Measurements from ENCODE around the gene CLDN3.

Gene CLDN3

GRCh38 chr7:73735528-73735905, 34.6 kb downstream of the CLDN3 start:
- H3K4me3 ChIP-seq (ENCODE audit: low read depth, low read length) = no peak overlapping the region
- DNase-seq (ENCODE audit: low read depth) = no peak
- TF ChIP-seq CTCF (conservative IDR thresholded peaks at IDR 0.05; ENCODE audit: low read depth, low read length) = no peak

GRCh38 chr7:73734619-73735527, 35.2 kb downstream of the CLDN3 start:
- TF ChIP-seq CTCF (conservative IDR thresholded peaks at IDR 0.05; ENCODE audit: low read depth, low read length) = peak; percentile 85
- DNase-seq (ENCODE audit: low read depth) = peak; percentile 84
- H3K4me3 ChIP-seq (ENCODE audit: low read depth, low read length) = no peak overlapping the region

GRCh38 chr7:73732397-73732796, 37.7 kb downstream of the CLDN3 start:
- DNase-seq (ENCODE audit: low read depth) = no peak
- TF ChIP-seq CTCF (conservative IDR thresholded peaks at IDR 0.05; ENCODE audit: low read depth, low read length) = no peak
- no peak overlapping the region for H3K4me3 ChIP-seq (ENCODE audit: low read depth, low read length)

- no peak for DNase-seq (ENCODE audit: low read depth)
- no peak overlapping the region for H3K4me3 ChIP-seq (ENCODE audit: low read depth, low read length)
- TF ChIP-seq CTCF (conservative IDR thresholded peaks at IDR 0.05; ENCODE audit: low read depth, low read length) = no peak
Observed at GRCh38 chr7:73730485-73730884, 39.6 kb downstream of the CLDN3 start.

- TF ChIP-seq CTCF (conservative IDR thresholded peaks at IDR 0.05; ENCODE audit: low read depth, low read length) = no peak
- no peak for DNase-seq (ENCODE audit: low read depth)
- no peak overlapping the region for H3K4me3 ChIP-seq (ENCODE audit: low read depth, low read length)
Observed at GRCh38 chr7:73728551-73728950, 41.5 kb downstream of the CLDN3 start.

GRCh38 chr7:73727952-73728351, 42.1 kb downstream of the CLDN3 start:
- no peak for TF ChIP-seq CTCF (conservative IDR thresholded peaks at IDR 0.05; ENCODE audit: low read depth, low read length)
- DNase-seq (ENCODE audit: low read depth) = no peak
- H3K4me3 ChIP-seq (ENCODE audit: low read depth, low read length) = no peak overlapping the region

- no peak overlapping the region for H3K4me3 ChIP-seq (ENCODE audit: low read depth, low read length)
- no peak for TF ChIP-seq CTCF (conservative IDR thresholded peaks at IDR 0.05; ENCODE audit: low read depth, low read length)
- no peak for DNase-seq (ENCODE audit: low read depth)
Observed at GRCh38 chr7:73726083-73726466, 44.0 kb downstream of the CLDN3 start.

All from choroid plexus epithelial cell (primary cell).